ENCODE measurements around the gene PGP. TPM values are rescaled to one million over a fixed set of nuclear protein-coding genes. Genes with fewer than 3 reads are reported as not detected.

Gene PGP
- total RNA-seq, 1 experiment from 2014 or later = 38.3 TPM

DNA sequence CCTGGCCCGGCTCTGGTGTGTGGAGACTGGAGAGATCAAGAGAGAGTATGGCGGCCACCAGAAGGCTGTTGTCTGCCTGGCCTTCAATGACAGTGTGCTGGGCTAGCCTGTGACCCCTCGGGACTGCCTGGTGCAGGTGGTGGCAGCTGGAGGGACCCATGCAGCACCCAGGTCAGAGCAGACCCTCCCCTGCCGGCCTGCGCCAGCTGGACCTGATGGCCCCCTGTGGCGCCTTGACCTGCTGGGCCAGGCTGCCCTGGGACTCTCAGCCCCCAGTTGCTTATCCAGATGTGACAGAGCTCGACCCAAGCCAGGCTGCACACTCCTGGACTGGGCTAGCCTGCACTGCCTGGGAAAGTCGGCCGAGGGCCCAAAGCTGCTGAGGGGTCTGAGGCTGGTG, 5.9 kb downstream of the PGP start:
- Mint-ChIP-seq H3K4me3 (peak overlapping the region in 1 of 2 experiments; percentile 29; a peak in 1 of 5 replicates), H3K27ac (no peak overlapping the region), H3K36me3 (ENCODE audit: insufficient read depth in 1 of 3, low read depth in 3 of 3) (peaks cover 17 to 48% (median 46%) of the 10 kb centered on the region in 3 experiments; a peak in 6 of 7 replicates), H3K4me1 (peaks cover 19 to 24% of the 10 kb centered on the region in 2 experiments), H3K27me3 (ENCODE audit: low read depth) (peaks cover 4% of the 10 kb centered on the region), H3K9me3 (peaks cover 0 to 4% of the 10 kb centered on the region in 2 experiments; a peak in 1 of 5 replicates)
- Histone ChIP-seq H4K91ac (ENCODE audit: insufficient read length, low read depth, low read length) (no peak overlapping the region), H3K27ac (ENCODE audit: insufficient read length, low read depth, low read length) (no peak overlapping the region), H4K5ac (ENCODE audit: insufficient read length, low read depth, low read length) (no peak overlapping the region), H3K79me1 (ENCODE audit: insufficient read depth, low read depth, low read length, poor library complexity, severe bottlenecking) (peaks cover 6% of the 10 kb centered on the region), H2AK5ac (ENCODE audit: insufficient read length, low read length) (no peak overlapping the region), H3K4me2 (ENCODE audit: insufficient read depth, insufficient read length, low read length) (no peak overlapping the region), H3K18ac (ENCODE audit: insufficient read length, low read depth, low read length) (no peak overlapping the region), H3K4ac (ENCODE audit: low read depth, low read length) (no peak overlapping the region), H3K4me1 (ENCODE audit: insufficient read depth, low read length) (no peaks in the 10 kb centered on the region; the same call in 1 of the 2 replicates), H3K23me2 (ENCODE audit: insufficient read length, low read depth, low read length, poor library complexity, severe bottlenecking) (peaks cover 18% of the 10 kb centered on the region), H3K9me3 (ENCODE audit: control insufficient read depth, low read depth, low read length) (no peaks in the 10 kb centered on the region), H4K20me1 (ENCODE audit: control insufficient read depth, insufficient read depth, insufficient read length) (no peaks in the 10 kb centered on the region), H3K9ac (ENCODE audit: extremely low read depth, insufficient read length, low read length) (no peak overlapping the region), H2AFZ (ENCODE audit: low read length) (no peak overlapping the region), H2BK12ac (ENCODE audit: insufficient read length, low read depth, low read length) (no peak overlapping the region), H4K8ac (replicated peaks; ENCODE audit: insufficient read length, low read depth, low read length) (no peak overlapping the region), H2BK15ac (ENCODE audit: low read depth, low read length) (no peak overlapping the region), H3T11ph (ENCODE audit: low read length) (no peak overlapping the region), H3K23ac (ENCODE audit: insufficient read length, low read depth, low read length) (no peak overlapping the region), H2BK20ac (ENCODE audit: low read depth, low read length, poor library complexity, severe bottlenecking) (no peak overlapping the region), H3K27me3 (ENCODE audit: insufficient read depth, low read length) (no peaks in the 10 kb centered on the region), H3K79me2 (ENCODE audit: insufficient read depth, low read length) (peaks cover 5% of the 10 kb centered on the region; the same call in 1 of the 2 replicates), H3K56ac (ENCODE audit: insufficient read length, low read depth, low read length) (no peak overlapping the region), H2BK120ac (ENCODE audit: low read depth, low read length, poor library complexity, severe bottlenecking) (no peak overlapping the region), H3K14ac (ENCODE audit: insufficient read depth, low read length) (no peak overlapping the region), H2BK5ac (ENCODE audit: insufficient read length, low read length) (no peak overlapping the region)
- DNase-seq = no peak
- no CpG with 5 or more reads among the region's 9 CpGs for WGBS (ENCODE audit: extremely low coverage, insufficient read length, low lambda C conversion rate)
- TF ChIP-seq, protein P1, sequence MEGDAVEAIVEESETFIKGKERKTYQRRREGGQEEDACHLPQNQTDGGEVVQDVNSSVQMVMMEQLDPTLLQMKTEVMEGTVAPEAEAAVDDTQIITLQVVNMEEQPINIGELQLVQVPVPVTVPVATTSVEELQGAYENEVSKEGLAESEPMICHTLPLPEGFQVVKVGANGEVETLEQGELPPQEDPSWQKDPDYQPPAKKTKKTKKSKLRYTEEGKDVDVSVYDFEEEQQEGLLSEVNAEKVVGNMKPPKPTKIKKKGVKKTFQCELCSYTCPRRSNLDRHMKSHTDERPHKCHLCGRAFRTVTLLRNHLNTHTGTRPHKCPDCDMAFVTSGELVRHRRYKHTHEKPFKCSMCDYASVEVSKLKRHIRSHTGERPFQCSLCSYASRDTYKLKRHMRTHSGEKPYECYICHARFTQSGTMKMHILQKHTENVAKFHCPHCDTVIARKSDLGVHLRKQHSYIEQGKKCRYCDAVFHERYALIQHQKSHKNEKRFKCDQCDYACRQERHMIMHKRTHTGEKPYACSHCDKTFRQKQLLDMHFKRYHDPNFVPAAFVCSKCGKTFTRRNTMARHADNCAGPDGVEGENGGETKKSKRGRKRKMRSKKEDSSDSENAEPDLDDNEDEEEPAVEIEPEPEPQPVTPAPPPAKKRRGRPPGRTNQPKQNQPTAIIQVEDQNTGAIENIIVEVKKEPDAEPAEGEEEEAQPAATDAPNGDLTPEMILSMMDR (conservative IDR thresholded peaks at IDR 0.05) = no peak

Measured in H9 (cell line).